ENCODE data around the gene LRP4. TPM values are rescaled to one million over a fixed set of nuclear protein-coding genes. Genes with fewer than 3 reads are reported as not detected.

The LRP4 gene
- total and polyA plus RNA-seq, 2 donors (not counting 3 experiments of a cell fraction or from before 2014, with no cell fraction given), result 0.86 to 2.0 TPM

GRCh38 chr11:46914363-46914762 lies 4.0 kb downstream of the LRP4 start:
- no TSS peak for BruUV-seq (replicated peaks)
- POLR2A ChIA-PET, result no interaction called here
- Histone ChIP-seq H3K9me3 (replicated peaks; ENCODE audit: control insufficient read depth, insufficient read depth, low read length) (no peaks in the 10 kb centered on the region), H3K79me2 (ENCODE audit: control insufficient read depth, insufficient read depth, low read length) (no peaks in the 10 kb centered on the region), H4K20me1 (replicated peaks; ENCODE audit: control insufficient read depth, extremely low read depth, insufficient read depth, low read length) (no peaks in the 10 kb centered on the region), H3K27me3 (ENCODE audit: control insufficient read depth in 2 of 2, insufficient read depth in 2 of 2, low read length in 2 of 2) (peaks cover 20 to 29% of the 10 kb centered on the region in 2 experiments), H3K36me3 (ENCODE audit: control insufficient read depth in 2 of 2, extremely low read depth in 1 of 2, insufficient read depth in 2 of 2, low read length in 2 of 2) (no peaks in the 10 kb centered on the region), H3K4me1 (ENCODE audit: control insufficient read depth, extremely low read depth, insufficient read depth, low read length) (peaks cover 14% of the 10 kb centered on the region), H3K9me1 (replicated peaks; ENCODE audit: control insufficient read depth, extremely low read depth, insufficient read depth, low read length) (no peaks in the 10 kb centered on the region), H3K27ac (ENCODE audit: insufficient read depth, low read depth, low read length) (no peak overlapping the region), H2AFZ (ENCODE audit: low read depth, low read length) (no peak overlapping the region), H3K4me3 (replicated peaks in 1 of 3; ENCODE audit: insufficient read depth in 1 of 3, low read depth in 1 of 3, low read length in 3 of 3) (no peak overlapping the region), H3K9ac (replicated peaks; ENCODE audit: extremely low read depth, insufficient read depth, low read length) (no peak overlapping the region), H3K4me2 (ENCODE audit: insufficient read depth, low read length) (no peak overlapping the region)
- TF ChIP-seq FOS (IDR thresholded peaks at IDR 0.05; ENCODE audit: borderline replicate concordance, insufficient read depth, low read length) (no peak), GATA2 (IDR thresholded peaks at IDR 0.05; ENCODE audit: insufficient read depth, insufficient read length, low read depth, low read length) (no peak), MYC (IDR thresholded peaks at IDR 0.05; ENCODE audit: low read depth, low read length) (no peak), POLR2AphosphoS5 (IDR thresholded peaks at IDR 0.05; ENCODE audit: insufficient read depth, low read depth, low read length) (no peak), EZH2 (IDR thresholded peaks at IDR 0.05; ENCODE audit: borderline replicate concordance, low read depth, low read length, severe bottlenecking) (no peak), POLR2A (IDR thresholded peaks at IDR 0.05; ENCODE audit: low read depth, low read length) (no peak), JUN (IDR thresholded peaks at IDR 0.05; ENCODE audit: borderline replicate concordance, insufficient read depth, insufficient read length, low read depth) (no peak), CTCF (IDR thresholded peaks at IDR 0.05; ENCODE audit: extremely low read depth in 1 of 2, insufficient read depth in 1 of 2, low read depth in 1 of 2, low read length in 2 of 2) (no peak)
- TF ChIP-seq, protein P1, sequence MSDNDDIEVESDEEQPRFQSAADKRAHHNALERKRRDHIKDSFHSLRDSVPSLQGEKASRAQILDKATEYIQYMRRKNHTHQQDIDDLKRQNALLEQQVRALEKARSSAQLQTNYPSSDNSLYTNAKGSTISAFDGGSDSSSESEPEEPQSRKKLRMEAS (IDR thresholded peaks at IDR 0.05; ENCODE audit: insufficient read depth, insufficient read length), result no peak
- dilution Hi-C loops (cut with MboI; ENCODE audit: extremely low pct_ligation_motif_present, low sequenced_read_pairs) (no loop called here), intact Hi-C loops (cut with micrococcal nuclease) (no loop called here)
- CTCF ChIA-PET, result interaction anchor here (0.6 to 5.5 kb wide), 6 partner anchors 18 to 249 kb away, joined by 3 to 47 read pairs (median 4); no protein-coding TSS in a partner anchor
- FAIRE-seq (no peak), DNase-seq (ENCODE audit: low read depth, low spot score) (no peak)
